Tibial nerve (tissue), 4 donors: ENCODE results near the gene MUC5B. TPM values are rescaled to one million over a fixed set of nuclear protein-coding genes. Genes with fewer than 3 reads are reported as not detected.

Experiments
- DNase-seq, 2 donors: peaks; one replicate each; pipeline ENCODE4 v3.0.0-alpha.2; 2019; ENCODE audit warnings: low spot score in 2 of 2
- H3K27ac ChIP-seq, 4 donors: fragments of 200-600 bp; sonication (generic) in 3 of 4; one replicate each; pipeline ENCODE4 v1.5.1; 2017 to 2019; ENCODE audit warnings: mild to moderate bottlenecking in 1 of 4
- H3K27me3 ChIP-seq, 2 donors: fragments of 200-600 bp; sonication (generic) in 1 of 2; one replicate each; pipeline versions ENCODE4 v1.5.1 to v1.6.0; 2017 to 2019
- H3K36me3 ChIP-seq, 3 donors: fragments of 200-600 bp; sonication (generic); one replicate each; pipeline ENCODE4 v1.5.1; 2018 to 2019
- H3K4me1 ChIP-seq, 4 donors: fragments of 200-600 bp; sonication (generic) in 3 of 4; one replicate each; pipeline ENCODE4 v1.5.1; 2017 to 2019
- H3K4me3 ChIP-seq, 4 donors: fragments of 200-600 bp; sonication (generic) in 3 of 4; one replicate each; pipeline ENCODE4 v1.5.1; 2017 to 2019; ENCODE audit warnings: mild to moderate bottlenecking in 1 of 4, moderate library complexity in 1 of 4
- H3K9me3 ChIP-seq, 4 donors: fragments of 200-600 bp; sonication (generic) in 3 of 4; one replicate each; pipeline ENCODE4 v1.5.1; 2017 to 2019
- EP300 ChIP-seq, 2 donors: sonication (generic); formaldehyde crosslinking; IDR thresholded peaks; one replicate each; pipeline ENCODE4 v1.6.1; 2017; ENCODE audit warnings: antibody characterized with exemption in 2 of 2, mild to moderate bottlenecking in 1 of 2
- POLR2A ChIP-seq, 2 donors: fragments of 450-650 bp; IDR thresholded peaks; one replicate each; pipeline ENCODE4 v1.6.1; 2017; ENCODE audit warnings: antibody characterized with exemption in 2 of 2, mild to moderate bottlenecking in 2 of 2, moderate library complexity in 2 of 2
- whole genome bisulfite sequencing, 2 donors: methylation state at CpG; one replicate each; pipeline ENCODE4 v1.1.5; 2018; 5-methylcytosine and 5-hydroxymethylcytosine counted together
- total RNA-seq, 4 donors: library from RNA; depleted of rRNA; stranded (reverse); fragments of >200 nt; gene quantifications; one replicate each; pipeline ENCODE4 v1.1.0, GENCODE V29; 2016
- TF ChIP-seq, protein P1 (sequence below), 5 experiments: fragments of 200-600 bp in 3 of 5; fragments of 450-650 bp in 2 of 5; sonication (generic) in 3 of 5; IDR thresholded peaks; one replicate each; pipeline ENCODE4 v1.5.1; 2016 to 2019; ENCODE audit warnings: antibody characterized with exemption in 5 of 5, mild to moderate bottlenecking in 3 of 5, moderate library complexity in 2 of 5

Gene MUC5B
- total RNA-seq, 4 donors from 2014 or later = under 0.01 to 0.22 TPM; not detected in 2

DNA sequence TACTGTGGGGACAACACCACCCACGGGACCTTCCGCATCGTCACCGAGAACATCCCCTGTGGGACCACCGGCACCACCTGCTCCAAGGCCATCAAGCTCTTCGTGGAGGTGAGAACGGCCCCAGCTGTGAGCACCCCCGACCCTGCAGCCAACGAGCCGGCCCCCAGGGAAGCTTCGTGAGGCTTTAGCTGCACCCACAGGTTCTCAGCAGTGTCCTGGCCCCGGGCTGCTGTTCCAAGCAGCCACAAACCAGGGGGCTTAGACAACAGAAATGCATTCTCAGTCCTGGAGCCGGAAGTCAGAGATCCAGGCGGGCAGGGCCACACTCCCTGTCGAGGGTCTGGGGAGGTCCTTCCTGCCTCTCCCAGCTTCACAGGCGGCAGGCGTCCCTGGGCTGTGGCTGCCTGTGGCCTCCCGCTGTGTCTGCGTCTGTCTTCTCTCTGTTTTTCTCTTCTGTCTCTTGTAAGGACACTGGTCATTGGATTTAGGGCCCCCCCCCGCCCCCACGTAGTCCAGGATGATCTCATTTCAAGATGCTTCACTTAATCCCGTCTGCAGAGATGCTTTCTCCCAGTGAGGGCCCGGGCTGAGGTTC, 12.5 kb downstream of the MUC5B start:
- DNase-seq = no peak

DNA sequence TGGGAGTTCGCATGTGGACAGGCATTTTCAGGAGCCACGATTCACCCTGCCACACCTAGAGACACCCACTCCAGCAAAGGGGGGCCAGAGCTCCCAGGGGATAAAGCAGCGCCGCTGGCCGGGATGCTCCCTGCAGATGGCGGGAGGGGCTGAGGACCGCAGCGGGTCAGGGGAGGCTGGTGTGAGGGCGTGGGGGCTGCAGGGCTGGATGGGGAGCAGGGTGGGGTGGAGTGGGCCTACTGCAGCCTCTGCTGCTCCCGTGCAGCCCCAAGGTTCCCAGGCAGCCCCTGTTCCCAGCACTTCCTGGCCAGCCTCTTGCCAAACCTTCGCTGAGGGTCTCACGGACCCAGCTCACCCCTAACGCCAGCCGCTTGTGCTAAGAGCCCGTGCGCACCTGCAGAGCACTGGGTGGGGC, 13.0 kb downstream of the MUC5B start:
- no peaks in the 10 kb centered on the region for H3K4me1 ChIP-seq
- H3K27ac ChIP-seq = no peak overlapping the region
- no peak for DNase-seq
- H3K36me3 ChIP-seq = peaks cover 0 to 8% (median 0%) of the 10 kb centered on the region in 3 donors
- TF ChIP-seq, protein P1, sequence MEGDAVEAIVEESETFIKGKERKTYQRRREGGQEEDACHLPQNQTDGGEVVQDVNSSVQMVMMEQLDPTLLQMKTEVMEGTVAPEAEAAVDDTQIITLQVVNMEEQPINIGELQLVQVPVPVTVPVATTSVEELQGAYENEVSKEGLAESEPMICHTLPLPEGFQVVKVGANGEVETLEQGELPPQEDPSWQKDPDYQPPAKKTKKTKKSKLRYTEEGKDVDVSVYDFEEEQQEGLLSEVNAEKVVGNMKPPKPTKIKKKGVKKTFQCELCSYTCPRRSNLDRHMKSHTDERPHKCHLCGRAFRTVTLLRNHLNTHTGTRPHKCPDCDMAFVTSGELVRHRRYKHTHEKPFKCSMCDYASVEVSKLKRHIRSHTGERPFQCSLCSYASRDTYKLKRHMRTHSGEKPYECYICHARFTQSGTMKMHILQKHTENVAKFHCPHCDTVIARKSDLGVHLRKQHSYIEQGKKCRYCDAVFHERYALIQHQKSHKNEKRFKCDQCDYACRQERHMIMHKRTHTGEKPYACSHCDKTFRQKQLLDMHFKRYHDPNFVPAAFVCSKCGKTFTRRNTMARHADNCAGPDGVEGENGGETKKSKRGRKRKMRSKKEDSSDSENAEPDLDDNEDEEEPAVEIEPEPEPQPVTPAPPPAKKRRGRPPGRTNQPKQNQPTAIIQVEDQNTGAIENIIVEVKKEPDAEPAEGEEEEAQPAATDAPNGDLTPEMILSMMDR (IDR thresholded peaks at IDR 0.05) = no peak
- TF ChIP-seq POLR2A (IDR thresholded peaks at IDR 0.05) (no peak), EP300 (IDR thresholded peaks at IDR 0.05) (no peak)
- 68 to 77% methylated on average over 16 of the region's 16 CpGs for whole genome bisulfite sequencing, 2 donors
- H3K9me3 ChIP-seq = no peaks in the 10 kb centered on the region
- H3K27me3 ChIP-seq = peaks cover 0 to 10% of the 10 kb centered on the region in 2 donors
- no peak overlapping the region for H3K4me3 ChIP-seq

More for the DNA sequence above, 12.5 kb downstream of the MUC5B start:
- Histone ChIP-seq H3K4me3 (no peak overlapping the region), H3K36me3 (peaks cover 0 to 8% (median 0%) of the 10 kb centered on the region in 3 donors), H3K9me3 (no peaks in the 10 kb centered on the region), H3K27ac (no peak overlapping the region), H3K4me1 (no peaks in the 10 kb centered on the region), H3K27me3 (peaks cover 0 to 10% of the 10 kb centered on the region in 2 donors)
- 63 to 68% methylated on average over 22 to 23 of the region's 23 CpGs for WGBS, 2 donors
- TF ChIP-seq, protein P1 (IDR thresholded peaks at IDR 0.05) = no peak
- TF ChIP-seq POLR2A (IDR thresholded peaks at IDR 0.05) (no peak), EP300 (IDR thresholded peaks at IDR 0.05) (no peak)

DNA sequence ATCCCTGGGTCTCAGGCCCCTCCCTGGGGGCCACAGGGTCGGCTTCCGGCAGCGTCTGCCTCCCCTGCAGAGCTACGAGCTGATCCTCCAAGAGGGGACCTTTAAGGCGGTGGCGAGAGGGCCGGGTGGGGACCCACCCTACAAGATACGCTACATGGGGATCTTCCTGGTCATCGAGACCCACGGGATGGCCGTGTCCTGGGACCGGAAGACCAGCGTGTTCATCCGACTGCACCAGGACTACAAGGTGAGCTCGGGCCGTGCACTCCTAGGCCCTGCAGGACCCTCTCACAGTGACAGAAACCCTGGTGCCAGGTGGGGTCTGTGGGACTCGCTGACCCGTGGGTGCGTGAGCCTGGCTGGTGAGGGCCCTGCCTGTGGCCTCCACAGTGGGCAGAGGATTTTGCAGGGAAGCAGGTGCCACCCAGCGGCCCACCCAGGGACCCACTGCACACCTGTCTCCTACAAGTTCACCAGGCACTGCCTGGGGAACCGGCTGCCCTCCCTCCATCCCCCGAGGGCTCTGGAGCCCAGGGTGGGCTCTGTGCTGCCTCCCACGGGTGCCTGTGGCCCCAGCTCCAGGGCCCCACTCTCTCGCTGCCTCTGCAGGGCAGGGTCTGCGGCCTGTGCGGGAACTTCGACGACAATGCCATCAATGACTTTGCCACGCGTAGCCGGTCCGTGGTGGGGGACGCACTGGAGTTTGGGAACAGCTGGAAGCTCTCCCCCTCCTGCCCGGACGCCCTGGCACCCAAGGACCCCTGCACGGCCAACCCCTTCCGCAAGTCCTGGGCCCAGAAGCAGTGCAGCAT, 13.7 kb downstream of the MUC5B start:
- H3K9me3 ChIP-seq = no peaks in the 10 kb centered on the region
- peaks cover 0 to 8% of the 10 kb centered on the region in 2 donors for H3K27me3 ChIP-seq
- H3K27ac ChIP-seq = no peak overlapping the region
- no peak for DNase-seq
- TF ChIP-seq, protein P1 (IDR thresholded peaks at IDR 0.05) = no peak
- TF ChIP-seq EP300 (IDR thresholded peaks at IDR 0.05) = no peak
- TF ChIP-seq POLR2A (IDR thresholded peaks at IDR 0.05) = no peak
- no peaks in the 10 kb centered on the region for H3K4me1 ChIP-seq
- H3K36me3 ChIP-seq = peaks cover 0 to 10% (median 0%) of the 10 kb centered on the region in 3 donors
- no peak overlapping the region for H3K4me3 ChIP-seq
- 81 to 85% methylated on average over 21 to 24 of the region's 37 CpGs for WGBS, 2 donors

DNA sequence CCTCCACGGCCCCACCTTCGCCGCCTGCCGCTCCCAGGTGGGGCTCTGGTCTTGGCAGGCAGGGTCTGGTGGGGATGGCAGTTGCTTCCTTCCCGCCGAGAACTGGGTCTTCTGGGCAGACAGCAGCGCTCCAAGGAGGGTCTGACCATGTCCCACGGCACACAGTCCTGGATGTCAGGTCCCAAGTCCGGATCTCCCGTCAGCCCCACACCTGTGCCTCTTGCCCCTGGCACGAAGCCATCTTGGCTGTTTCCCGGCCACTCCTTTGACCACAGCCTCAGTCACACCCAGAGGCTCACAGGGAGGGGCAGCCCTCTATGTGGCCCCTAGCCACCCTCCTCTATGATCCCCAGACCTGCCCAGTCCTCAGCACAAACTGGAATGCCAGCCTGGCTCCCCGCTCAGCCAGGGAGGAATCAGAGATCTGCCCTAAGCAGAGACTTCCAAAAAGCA, 14.3 kb downstream of the MUC5B start:
- 85 to 86% methylated on average over 13 of the region's 13 CpGs for WGBS, 2 donors
- TF ChIP-seq, protein P1 (IDR thresholded peaks at IDR 0.05) = no peak
- TF ChIP-seq EP300 (IDR thresholded peaks at IDR 0.05) = no peak
- TF ChIP-seq POLR2A (IDR thresholded peaks at IDR 0.05) = no peak
- no peak for DNase-seq
- H3K9me3 ChIP-seq = peaks cover 0 to 6% (median 0%) of the 10 kb centered on the region in 4 donors
- no peaks in the 10 kb centered on the region for H3K4me1 ChIP-seq
- no peak overlapping the region for H3K4me3 ChIP-seq
- no peak overlapping the region for H3K27ac ChIP-seq
- H3K27me3 ChIP-seq = peaks cover 0 to 1% of the 10 kb centered on the region in 2 donors
- H3K36me3 ChIP-seq = peaks cover 0 to 15% (median 0%) of the 10 kb centered on the region in 3 donors

DNA sequence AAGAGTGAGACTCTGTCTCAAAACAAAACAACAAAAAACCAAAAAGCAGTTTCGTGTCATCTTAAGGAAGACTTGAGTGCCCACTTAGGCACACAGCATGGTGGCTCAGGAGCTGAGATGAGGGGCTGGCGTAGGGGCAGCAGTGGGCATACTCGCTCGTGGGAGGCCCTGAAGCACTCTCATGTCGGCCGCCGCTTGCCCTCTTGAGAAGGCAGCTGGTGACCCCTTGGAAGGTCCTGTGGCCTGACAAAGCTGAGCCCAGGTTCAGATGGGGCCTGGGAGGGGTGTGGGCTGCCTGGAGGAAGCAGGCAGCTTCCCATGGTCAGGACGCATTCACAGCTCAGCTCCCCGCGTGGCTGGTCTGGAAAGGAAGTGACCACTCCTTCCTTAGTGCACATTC, 15.0 kb downstream of the MUC5B start:
- Histone ChIP-seq H3K4me1 (no peaks in the 10 kb centered on the region), H3K36me3 (peaks cover 0 to 15% (median 0%) of the 10 kb centered on the region in 3 donors), H3K9me3 (peaks cover 0 to 11% (median 0%) of the 10 kb centered on the region in 4 donors), H3K4me3 (no peak overlapping the region), H3K27me3 (no peaks in the 10 kb centered on the region), H3K27ac (no peak overlapping the region)
- TF ChIP-seq EP300 (IDR thresholded peaks at IDR 0.05) = no peak
- TF ChIP-seq, protein P1 (IDR thresholded peaks at IDR 0.05) = no peak
- TF ChIP-seq POLR2A (IDR thresholded peaks at IDR 0.05) = no peak
- DNase-seq = no peak
- WGBS, 2 donors = 76 to 79% methylated on average over 9 to 10 of the region's 10 CpGs
